ENCODE measurements around the gene MOV10L1.
A peak's percentile ranks its signal among the peaks of the same experiment; 100 is the strongest.

MOV10L1 gene

GRCh38 chr22:50199251-50199721 lies 109.5 kb downstream of the MOV10L1 start:
- Histone ChIP-seq H3K9me3 (ENCODE audit: severe bottlenecking) (no peaks in the 10 kb centered on the region), H3K4me3 (ENCODE audit: low read depth, low read length) (no peak overlapping the region), H3K27ac (peak overlapping the region; percentile 87), H3K36me3 (peaks cover 51% of the 10 kb centered on the region), H3K27me3 (ENCODE audit: insufficient read depth, low read depth, severe bottlenecking) (no peaks in the 10 kb centered on the region)
- no peak for DNase-seq
- TF ChIP-seq, protein P1, sequence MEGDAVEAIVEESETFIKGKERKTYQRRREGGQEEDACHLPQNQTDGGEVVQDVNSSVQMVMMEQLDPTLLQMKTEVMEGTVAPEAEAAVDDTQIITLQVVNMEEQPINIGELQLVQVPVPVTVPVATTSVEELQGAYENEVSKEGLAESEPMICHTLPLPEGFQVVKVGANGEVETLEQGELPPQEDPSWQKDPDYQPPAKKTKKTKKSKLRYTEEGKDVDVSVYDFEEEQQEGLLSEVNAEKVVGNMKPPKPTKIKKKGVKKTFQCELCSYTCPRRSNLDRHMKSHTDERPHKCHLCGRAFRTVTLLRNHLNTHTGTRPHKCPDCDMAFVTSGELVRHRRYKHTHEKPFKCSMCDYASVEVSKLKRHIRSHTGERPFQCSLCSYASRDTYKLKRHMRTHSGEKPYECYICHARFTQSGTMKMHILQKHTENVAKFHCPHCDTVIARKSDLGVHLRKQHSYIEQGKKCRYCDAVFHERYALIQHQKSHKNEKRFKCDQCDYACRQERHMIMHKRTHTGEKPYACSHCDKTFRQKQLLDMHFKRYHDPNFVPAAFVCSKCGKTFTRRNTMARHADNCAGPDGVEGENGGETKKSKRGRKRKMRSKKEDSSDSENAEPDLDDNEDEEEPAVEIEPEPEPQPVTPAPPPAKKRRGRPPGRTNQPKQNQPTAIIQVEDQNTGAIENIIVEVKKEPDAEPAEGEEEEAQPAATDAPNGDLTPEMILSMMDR (IDR thresholded peaks at IDR 0.05; ENCODE audit: low read depth, low read length), result no peak

DNA sequence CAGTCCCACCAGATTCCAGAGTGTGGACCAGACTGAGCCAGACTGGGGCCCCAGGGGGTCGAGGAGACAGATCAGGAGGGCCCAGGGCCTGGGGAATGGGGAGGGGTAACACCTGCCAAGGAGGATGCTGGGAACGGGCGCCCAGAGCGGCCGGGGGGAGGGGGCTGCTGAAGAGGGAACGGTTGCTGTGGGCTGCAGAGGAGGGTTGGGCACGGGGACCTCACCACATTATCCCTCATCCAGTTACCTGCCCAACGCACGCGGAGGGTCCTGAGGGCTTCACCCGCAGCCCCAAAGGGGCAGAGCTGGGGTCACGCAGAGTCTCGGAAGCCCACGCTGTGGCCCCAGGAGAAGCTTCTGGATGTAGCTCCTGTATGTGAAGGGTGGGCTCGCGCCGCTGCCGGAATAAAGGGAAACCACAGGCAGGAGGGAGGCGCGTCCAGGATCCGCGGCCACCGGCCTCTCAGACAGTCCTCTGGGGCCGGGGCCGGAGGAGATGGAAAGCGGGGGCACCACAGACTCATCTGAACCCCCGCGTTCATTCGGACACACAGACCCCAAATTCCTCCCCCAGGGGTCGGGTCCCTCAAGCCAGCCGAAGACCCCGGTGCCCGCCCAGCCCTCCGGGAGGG lies 110.1 kb downstream of the MOV10L1 start:
- Histone ChIP-seq H3K4me3 (ENCODE audit: low read depth, low read length) (peak overlapping the region; percentile 74), H3K27me3 (ENCODE audit: insufficient read depth, low read depth, severe bottlenecking) (no peaks in the 10 kb centered on the region), H3K9me3 (ENCODE audit: severe bottlenecking) (no peaks in the 10 kb centered on the region), H3K27ac (peak overlapping the region; percentile 87), H3K36me3 (peaks cover 45% of the 10 kb centered on the region)
- TF ChIP-seq, protein P1 (IDR thresholded peaks at IDR 0.05; ENCODE audit: low read depth, low read length), result no peak
- peak; percentile 68 for DNase-seq

- peak; percentile 94 for DNase-seq
- Histone ChIP-seq H3K4me3 (ENCODE audit: low read depth, low read length) (peak within 1 kb of the TSS; percentile 74), H3K27ac (peak within 1 kb of the TSS; percentile 87), H3K36me3 (peaks cover 43% of the 10 kb centered on the region), H3K27me3 (ENCODE audit: insufficient read depth, low read depth, severe bottlenecking) (no peaks in the 10 kb centered on the region), H3K9me3 (ENCODE audit: severe bottlenecking) (no peaks in the 10 kb centered on the region)
- TF ChIP-seq, protein P1 (IDR thresholded peaks at IDR 0.05; ENCODE audit: low read depth, low read length), result no peak
Observed at GRCh38 chr22:50200461-50201190, 110.8 kb downstream of the MOV10L1 start, which contains the start of gene SELENOO. Gene SELENOO (plus strand): TSS chr22:50201011. CDS start chr22:50201037, 26 bp downstream.

DNA sequence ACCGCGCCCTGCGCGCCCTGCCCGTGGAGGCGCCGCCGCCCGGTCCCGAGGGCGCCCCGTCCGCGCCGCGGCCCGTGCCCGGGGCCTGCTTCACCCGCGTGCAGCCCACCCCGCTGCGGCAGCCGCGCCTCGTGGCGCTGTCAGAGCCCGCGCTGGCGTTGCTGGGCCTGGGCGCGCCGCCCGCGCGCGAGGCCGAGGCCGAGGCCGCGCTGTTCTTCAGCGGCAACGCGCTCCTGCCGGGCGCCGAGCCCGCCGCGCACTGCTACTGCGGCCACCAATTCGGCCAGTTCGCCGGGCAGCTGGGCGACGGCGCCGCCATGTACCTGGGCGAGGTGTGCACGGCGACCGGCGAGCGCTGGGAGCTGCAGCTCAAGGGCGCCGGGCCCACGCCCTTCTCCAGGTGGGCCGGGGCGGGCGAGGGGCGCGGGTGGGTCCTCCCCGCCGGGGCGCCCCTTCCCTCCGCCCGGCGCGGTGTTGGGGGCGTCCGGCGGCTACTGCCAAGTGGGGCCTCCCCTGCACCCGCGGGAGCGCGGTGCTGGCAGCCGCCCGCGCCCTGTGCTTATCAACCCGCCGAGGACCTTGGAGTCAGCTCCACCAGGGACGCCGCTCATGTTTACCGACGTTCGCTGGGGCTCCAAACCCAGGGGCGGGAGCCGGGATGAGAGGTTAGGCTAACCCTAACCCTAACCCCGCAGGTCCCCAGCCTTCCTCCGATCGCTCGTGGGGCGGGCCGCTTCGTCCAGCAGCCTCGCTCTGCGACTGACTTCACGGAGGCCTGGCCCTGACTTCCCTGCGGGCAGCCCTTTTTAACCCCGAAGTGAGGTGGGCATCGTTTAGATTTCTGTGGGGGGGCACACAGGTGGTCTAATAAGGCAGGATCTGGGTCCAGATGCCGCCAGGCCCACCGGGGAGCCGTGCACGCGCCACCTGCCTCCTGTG lies 111.7 kb downstream of the MOV10L1 start:
- Histone ChIP-seq H3K27ac (peak overlapping the region; percentile 87), H3K4me3 (ENCODE audit: low read depth, low read length) (peak overlapping the region; percentile 74), H3K9me3 (ENCODE audit: severe bottlenecking) (no peaks in the 10 kb centered on the region), H3K36me3 (peaks cover 43% of the 10 kb centered on the region), H3K27me3 (ENCODE audit: insufficient read depth, low read depth, severe bottlenecking) (no peaks in the 10 kb centered on the region)
- TF ChIP-seq, protein P1 (IDR thresholded peaks at IDR 0.05; ENCODE audit: low read depth, low read length), result no peak
- DNase-seq, result no peak

DNA sequence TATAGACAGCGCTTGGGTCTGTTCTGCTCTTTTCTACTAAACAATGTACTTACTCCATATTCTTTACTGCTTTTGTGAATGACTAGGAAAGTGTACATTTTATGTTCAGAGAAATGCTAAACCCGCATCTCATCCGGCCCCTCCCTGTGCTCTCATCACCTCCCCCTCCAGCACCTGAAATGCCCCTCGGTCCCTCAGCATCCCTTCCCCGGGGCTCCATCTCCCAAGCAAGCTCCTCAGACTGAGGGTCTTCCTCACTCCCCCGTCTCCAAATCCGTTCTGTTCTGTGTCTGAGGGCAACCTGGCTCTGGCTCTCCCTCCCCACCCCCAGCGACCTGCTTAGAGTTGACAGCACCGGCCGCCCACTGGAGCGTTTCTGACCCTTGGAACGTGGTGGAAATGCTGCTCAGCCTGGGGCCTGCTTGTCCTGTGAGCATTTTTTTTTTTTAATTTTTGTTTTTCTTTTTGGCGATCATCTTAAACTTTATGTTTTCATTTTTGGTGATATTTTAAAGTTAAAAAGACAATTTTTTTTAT lies 112.4 kb downstream of the MOV10L1 start:
- TF ChIP-seq, protein P1 (IDR thresholded peaks at IDR 0.05; ENCODE audit: low read depth, low read length), result no peak
- peak overlapping the region; percentile 42 for H3K4me3 ChIP-seq (ENCODE audit: low read depth, low read length)
- no peaks in the 10 kb centered on the region for H3K27me3 ChIP-seq (ENCODE audit: insufficient read depth, low read depth, severe bottlenecking)
- DNase-seq, result no peak
- H3K9me3 ChIP-seq (ENCODE audit: severe bottlenecking), result no peaks in the 10 kb centered on the region
- peaks cover 48% of the 10 kb centered on the region for H3K36me3 ChIP-seq
- no peak overlapping the region for H3K27ac ChIP-seq
